ENCODE results near the gene SOS1. TPM values are rescaled to one million over a fixed set of nuclear protein-coding genes. Genes with fewer than 3 reads are reported as not detected.

Gene SOS1
- total and polyA plus RNA-seq, 2 donors (not counting 1 experiment from before 2014, with no cell fraction given), result 18.2 to 58.1 TPM

GRCh38 chr2:39152504-39152903, 31.7 kb upstream of the SOS1 start:
- intact Hi-C loops (cut with micrococcal nuclease), result no loop called here
- H3K27ac ChIP-seq (ENCODE audit: low read length in 2 of 2), result no peak overlapping the region
- no peak overlapping the region for H2AFZ ChIP-seq (ENCODE audit: insufficient read depth, low read depth, low read length, poor library complexity, severe bottlenecking)
- no peak overlapping the region for H3K4me3 Mint-ChIP-seq
- H3K79me2 ChIP-seq (ENCODE audit: control insufficient read depth, insufficient read depth, low read length), result no peaks in the 10 kb centered on the region
- DNase-seq (no peak), ATAC-seq (ENCODE audit: low read depth) (no peak)
- TF ChIP-seq, protein P1, sequence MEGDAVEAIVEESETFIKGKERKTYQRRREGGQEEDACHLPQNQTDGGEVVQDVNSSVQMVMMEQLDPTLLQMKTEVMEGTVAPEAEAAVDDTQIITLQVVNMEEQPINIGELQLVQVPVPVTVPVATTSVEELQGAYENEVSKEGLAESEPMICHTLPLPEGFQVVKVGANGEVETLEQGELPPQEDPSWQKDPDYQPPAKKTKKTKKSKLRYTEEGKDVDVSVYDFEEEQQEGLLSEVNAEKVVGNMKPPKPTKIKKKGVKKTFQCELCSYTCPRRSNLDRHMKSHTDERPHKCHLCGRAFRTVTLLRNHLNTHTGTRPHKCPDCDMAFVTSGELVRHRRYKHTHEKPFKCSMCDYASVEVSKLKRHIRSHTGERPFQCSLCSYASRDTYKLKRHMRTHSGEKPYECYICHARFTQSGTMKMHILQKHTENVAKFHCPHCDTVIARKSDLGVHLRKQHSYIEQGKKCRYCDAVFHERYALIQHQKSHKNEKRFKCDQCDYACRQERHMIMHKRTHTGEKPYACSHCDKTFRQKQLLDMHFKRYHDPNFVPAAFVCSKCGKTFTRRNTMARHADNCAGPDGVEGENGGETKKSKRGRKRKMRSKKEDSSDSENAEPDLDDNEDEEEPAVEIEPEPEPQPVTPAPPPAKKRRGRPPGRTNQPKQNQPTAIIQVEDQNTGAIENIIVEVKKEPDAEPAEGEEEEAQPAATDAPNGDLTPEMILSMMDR (IDR thresholded peaks at IDR 0.05), result no peak
- no peak for TF ChIP-seq EZH2 (IDR thresholded peaks at IDR 0.05; ENCODE audit: borderline replicate concordance, insufficient read depth, low read depth, low read length, poor library complexity, severe bottlenecking)
- H3K27me3 ChIP-seq (replicated peaks in 1 of 4; ENCODE audit: control extremely low read depth in 1 of 4, control insufficient read depth in 3 of 4, insufficient read depth in 4 of 4, low read length in 3 of 4), result no peaks in the 10 kb centered on the region
- POLR2A ChIA-PET, result interaction anchor here (0.7 kb wide), 1 partner anchor 324 kb away, joined by 4 read pairs; no protein-coding TSS in a partner anchor
- no peaks in the 10 kb centered on the region for H3K27me3 Mint-ChIP-seq
- no peak overlapping the region for H3K4me2 ChIP-seq (replicated peaks; ENCODE audit: low read depth, low read length, poor library complexity, severe bottlenecking)
- no peaks in the 10 kb centered on the region for H4K20me1 ChIP-seq (ENCODE audit: control insufficient read depth, insufficient read depth, low read length, poor library complexity, severe bottlenecking)
- no CpG with 5 or more reads among the region's 2 CpGs for WGBS (ENCODE audit: insufficient coverage)
- H3K4me1 ChIP-seq (ENCODE audit: control insufficient read depth in 2 of 2, insufficient read depth in 2 of 2, low read length in 2 of 2), result no peaks in the 10 kb centered on the region
- no peaks in the 10 kb centered on the region for H3K4me1 Mint-ChIP-seq
- no peak overlapping the region for H3K9ac ChIP-seq (ENCODE audit: low read length)
- H3K36me3 ChIP-seq (replicated peaks in 1 of 2; ENCODE audit: control extremely low read depth in 1 of 2, control insufficient read depth in 1 of 2, extremely low read depth in 1 of 2, insufficient read depth in 2 of 2, low read length in 1 of 2), result no peaks in the 10 kb centered on the region
- no peaks in the 10 kb centered on the region for H3K9me3 ChIP-seq (ENCODE audit: control extremely low read depth in 1 of 3, control insufficient read depth in 2 of 3, insufficient read depth in 1 of 3, low read length in 2 of 3)
- no peaks in the 10 kb centered on the region for H3K9me3 Mint-ChIP-seq (ENCODE audit: insufficient read depth)
- no peak overlapping the region for H3K4me3 ChIP-seq (ENCODE audit: control extremely low read depth in 1 of 5, extremely low read depth in 1 of 5, insufficient read depth in 1 of 5, low read depth in 2 of 5, low read length in 4 of 5)
- CTCF ChIA-PET, result no interaction called here
- no peak overlapping the region for H3K27ac Mint-ChIP-seq

GRCh38 chr2:39150890-39151497, 30.1 kb upstream of the SOS1 start:
- no peak overlapping the region for H3K9ac ChIP-seq (ENCODE audit: low read length)
- no peaks in the 10 kb centered on the region for H4K20me1 ChIP-seq (ENCODE audit: control insufficient read depth, insufficient read depth, low read length, poor library complexity, severe bottlenecking)
- H3K9me3 Mint-ChIP-seq (ENCODE audit: insufficient read depth), result no peaks in the 10 kb centered on the region
- H3K79me2 ChIP-seq (ENCODE audit: control insufficient read depth, insufficient read depth, low read length), result no peaks in the 10 kb centered on the region
- ChIA-PET CTCF (no interaction called here), POLR2A (no interaction called here)
- H3K27me3 Mint-ChIP-seq, result no peaks in the 10 kb centered on the region
- no peak for TF ChIP-seq EZH2 (IDR thresholded peaks at IDR 0.05; ENCODE audit: borderline replicate concordance, insufficient read depth, low read depth, low read length, poor library complexity, severe bottlenecking)
- TF ChIP-seq, protein P1 (IDR thresholded peaks at IDR 0.05), result no peak
- H3K27me3 ChIP-seq (replicated peaks in 1 of 4; ENCODE audit: control extremely low read depth in 1 of 4, control insufficient read depth in 3 of 4, insufficient read depth in 4 of 4, low read length in 3 of 4), result no peaks in the 10 kb centered on the region
- H3K9me3 ChIP-seq (ENCODE audit: control extremely low read depth in 1 of 3, control insufficient read depth in 2 of 3, insufficient read depth in 1 of 3, low read length in 2 of 3), result no peaks in the 10 kb centered on the region
- H3K4me3 ChIP-seq (ENCODE audit: control extremely low read depth in 1 of 5, extremely low read depth in 1 of 5, insufficient read depth in 1 of 5, low read depth in 2 of 5, low read length in 4 of 5), result no peak overlapping the region
- intact Hi-C loops (cut with micrococcal nuclease), result no loop called here
- WGBS (ENCODE audit: insufficient coverage), result 40% methylated on average over 2 of the region's 9 CpGs
- H3K4me1 ChIP-seq (ENCODE audit: control insufficient read depth in 2 of 2, insufficient read depth in 2 of 2, low read length in 2 of 2), result no peaks in the 10 kb centered on the region
- ATAC-seq (ENCODE audit: low read depth) (no peak), DNase-seq (no peak)
- no peak overlapping the region for H2AFZ ChIP-seq (ENCODE audit: insufficient read depth, low read depth, low read length, poor library complexity, severe bottlenecking)
- no peaks in the 10 kb centered on the region for H3K4me1 Mint-ChIP-seq
- H3K36me3 ChIP-seq (replicated peaks in 1 of 2; ENCODE audit: control extremely low read depth in 1 of 2, control insufficient read depth in 1 of 2, extremely low read depth in 1 of 2, insufficient read depth in 2 of 2, low read length in 1 of 2), result no peaks in the 10 kb centered on the region
- no peak overlapping the region for H3K27ac ChIP-seq (ENCODE audit: low read length in 2 of 2)
- no peak overlapping the region for H3K4me2 ChIP-seq (replicated peaks; ENCODE audit: low read depth, low read length, poor library complexity, severe bottlenecking)
- no peak overlapping the region for H3K27ac Mint-ChIP-seq
- no peak overlapping the region for H3K4me3 Mint-ChIP-seq

All from B cell (primary cell).